Left ventricle myocardium superior (tissue), 1 donor: ENCODE measurements around the gene KIF6. TPM values are rescaled to one million over a fixed set of nuclear protein-coding genes. Genes with fewer than 3 reads are reported as not detected.
"Not testable (repeated sequence)": the region's sequence is repeated elsewhere in the genome, so short reads cannot be mapped to it uniquely, and the experiment has no call there.

Experiments
- ATAC-seq: fragments of 200-7000 bp; cut with Tn5 transposase; one replicate; pipeline ENCODE4 v1.9.1; 2020; ENCODE audit warnings: mild to moderate bottlenecking, moderate library complexity
- DNase-seq: peaks from one replicate; pipeline ENCODE4 v3.0.0-alpha.2; 2020
- intact Hi-C: fragments of 100-400 bp; cut with micrococcal nuclease; formaldehyde crosslinking; loops from one replicate; pipeline ENCODE4 v1.11.0; 2022
- total RNA-seq: library from RNA; stranded (reverse); fragmentation: NEBNext Ultra II Directional; extraction: Animal tissue kit (Norgen Biotek cat#: 25700); gene quantifications from one replicate; pipeline ENCODE4 v1.2.1, GENCODE V29; 2021
- donor health status: DM: no; HTN: yes; CAD: no; lungs with severe emphysema.

KIF6 gene
- total RNA-seq, 1 donor from 2014 or later: 0.12 TPM

GRCh38 chr6:39484276-39484675 lies 240.9 kb downstream of the KIF6 start:
- ATAC-seq: no peak
- DNase-seq: no peak
- intact Hi-C loops: no loop called here

- intact Hi-C loops, ATAC-seq, DNase-seq: not testable (repeated sequence)
These were observed 245.4 kb downstream of the KIF6 start for GRCh38 chr6:39479819-39480218.

GRCh38 chr6:39476670-39477069 lies 248.5 kb downstream of the KIF6 start:
- DNase-seq: no peak
- intact Hi-C loops: no loop called here
- no peak for ATAC-seq

- DNase-seq (no peak), ATAC-seq (no peak)
- intact Hi-C loops: no loop called here
These were observed 249.1 kb downstream of the KIF6 start for GRCh38 chr6:39476151-39476550.

- peak; percentile 77 for ATAC-seq
- intact Hi-C loops: no loop called here
- no peak for DNase-seq
These were observed 253.1 kb downstream of the KIF6 start for GRCh38 chr6:39471954-39472659.

GRCh38 chr6:39470506-39470905 lies 254.7 kb downstream of the KIF6 start:
- no peak for ATAC-seq
- no peak for DNase-seq
- intact Hi-C loops: no loop called here

- ATAC-seq (no peak), DNase-seq (no peak)
- intact Hi-C loops: no loop called here
These were observed 256.8 kb downstream of the KIF6 start for GRCh38 chr6:39468385-39468784.

- ATAC-seq: no peak
- intact Hi-C loops: no loop called here
- DNase-seq: no peak
These were observed 258.6 kb downstream of the KIF6 start for GRCh38 chr6:39466631-39467030.

GRCh38 chr6:39465539-39465938 lies 259.7 kb downstream of the KIF6 start:
- DNase-seq (no peak), ATAC-seq (no peak)
- intact Hi-C loops: no loop called here

- ATAC-seq: no peak
- no peak for DNase-seq
- intact Hi-C loops: no loop called here
These were observed 261.1 kb downstream of the KIF6 start for GRCh38 chr6:39464067-39464466.

- intact Hi-C loops: no loop called here
- ATAC-seq (no peak), DNase-seq (no peak)
These were observed 271.2 kb downstream of the KIF6 start for GRCh38 chr6:39453956-39454524.

- ATAC-seq: no peak
- DNase-seq: no peak
- intact Hi-C loops: no loop called here
These were observed 272.0 kb downstream of the KIF6 start for GRCh38 chr6:39453241-39453640.

- no peak for DNase-seq
- intact Hi-C loops: no loop called here
- ATAC-seq: no peak
These were observed 272.7 kb downstream of the KIF6 start for GRCh38 chr6:39452306-39453145.

GRCh38 chr6:39451831-39452230 lies 273.4 kb downstream of the KIF6 start:
- ATAC-seq: no peak
- intact Hi-C loops: no loop called here
- no peak for DNase-seq

GRCh38 chr6:39449022-39449421 lies 276.2 kb downstream of the KIF6 start:
- DNase-seq: no peak
- no peak for ATAC-seq
- intact Hi-C loops: no loop called here

- no peak for DNase-seq
- intact Hi-C loops: no loop called here
- no peak for ATAC-seq
These were observed 278.3 kb downstream of the KIF6 start for GRCh38 chr6:39446909-39447308.

- intact Hi-C loops: no loop called here
These were observed 279.5 kb downstream of the KIF6 start for GRCh38 chr6:39445667-39446066.

GRCh38 chr6:39444479-39445019 lies 280.7 kb downstream of the KIF6 start:
- intact Hi-C loops: no loop called here
- ATAC-seq (no peak), DNase-seq (no peak)

More at GRCh38 chr6:39445667-39446066, 279.5 kb downstream of the KIF6 start:
- DNase-seq (no peak), ATAC-seq (no peak)

- ATAC-seq: no peak
- DNase-seq: no peak
- intact Hi-C loops: no loop called here
These were observed 283.2 kb downstream of the KIF6 start for GRCh38 chr6:39441986-39442385.

GRCh38 chr6:39441301-39441700 lies 283.9 kb downstream of the KIF6 start:
- DNase-seq: no peak
- ATAC-seq: no peak
- intact Hi-C loops: no loop called here
